HG03103 (cell line): Measurements from ENCODE around the gene INHBC.
"Not testable (repeated sequence)": the region's sequence is repeated elsewhere in the genome, so short reads cannot be mapped to it uniquely, and the experiment has no call there.

Source experiments
- ATAC-seq: cut with Tn5 transposase; IDR thresholded peaks from one replicate; pipeline ENCODE4 v1.9.1; 2021; ENCODE audit warnings: low read depth; ENCODE audit not compliant: unreplicated experiment

INHBC gene

DNA sequence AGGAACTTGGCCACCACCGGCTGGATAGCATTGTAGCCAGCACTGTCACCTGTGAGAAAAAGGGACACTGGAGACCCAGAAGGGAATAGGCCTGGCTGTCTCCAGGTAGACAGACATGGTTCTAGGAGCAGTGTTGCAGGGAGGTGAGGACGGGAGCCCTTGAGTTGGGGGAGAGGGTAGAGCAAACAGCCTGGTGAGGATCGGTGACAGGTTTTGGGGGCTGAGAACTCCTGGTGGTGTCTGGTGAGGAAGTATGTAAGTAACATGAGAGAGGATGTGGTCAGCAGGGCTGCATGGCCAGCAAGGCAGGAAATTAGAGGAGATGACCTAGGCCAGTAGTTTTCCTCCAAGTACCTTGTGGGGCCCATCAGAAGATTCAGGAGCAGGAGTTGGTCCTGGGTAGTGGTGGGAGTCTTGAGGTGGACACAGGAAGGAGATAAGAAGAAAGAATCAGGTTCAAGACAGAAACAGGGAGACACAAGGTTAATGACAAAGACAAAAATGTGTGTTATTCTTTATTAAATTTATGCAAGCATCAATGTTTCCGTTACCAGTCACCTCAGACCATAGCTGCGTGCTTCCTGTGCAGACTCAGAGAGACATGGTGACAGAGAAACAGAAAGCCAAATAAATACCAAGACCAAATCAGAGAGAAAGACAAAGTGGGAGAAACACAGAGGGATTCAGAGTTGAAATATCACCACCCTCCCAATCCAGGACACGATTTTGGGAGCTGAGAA is 45.0 kb downstream of the INHBC start, which contains the start of gene ARHGAP9:
TSS of gene ARHGAP9 (minus strand) at position 491 of the 740 bp plus-strand sequence. CDS start at position 31, 460 bp downstream.
- ATAC-seq: no peak

DNA sequence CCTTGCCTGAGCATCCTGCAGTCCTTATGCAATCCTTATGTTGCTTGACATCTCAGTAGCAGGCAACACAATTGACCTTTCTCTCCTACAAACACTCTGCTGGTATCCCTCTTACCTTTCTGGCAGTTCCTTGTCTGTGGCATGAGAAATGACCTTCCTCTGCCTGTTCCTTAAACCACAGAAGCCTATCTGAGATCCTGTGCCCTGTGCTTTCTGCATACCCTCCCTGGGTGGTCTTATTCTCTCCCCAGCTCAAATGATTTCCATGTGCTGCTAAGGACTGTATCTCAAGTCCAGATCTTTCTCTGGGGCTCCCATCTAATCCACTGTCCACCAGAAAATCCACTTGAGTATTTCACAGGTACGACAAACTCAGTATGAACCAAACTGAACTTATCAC is 47.1 kb downstream of the INHBC start:
- no peak for ATAC-seq

DNA sequence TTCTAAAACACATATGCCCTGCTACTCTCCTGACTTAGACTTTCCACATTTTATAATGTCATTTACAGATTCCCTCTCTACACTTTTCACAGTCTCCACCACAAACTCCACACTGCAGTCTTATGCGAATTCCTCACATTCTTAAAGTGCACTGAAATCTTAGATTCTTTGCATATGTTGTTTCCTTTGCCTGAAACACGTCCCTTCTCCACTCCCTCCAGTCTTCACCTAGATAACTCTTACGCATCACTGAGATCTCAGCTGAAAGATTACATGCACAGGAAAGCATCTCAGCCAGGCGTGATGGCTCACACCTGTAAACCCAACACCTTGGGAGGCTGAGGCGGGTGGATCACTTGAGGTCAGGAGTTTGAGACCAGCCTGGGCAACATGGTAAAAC is 48.9 kb downstream of the INHBC start:
- ATAC-seq: no peak

DNA sequence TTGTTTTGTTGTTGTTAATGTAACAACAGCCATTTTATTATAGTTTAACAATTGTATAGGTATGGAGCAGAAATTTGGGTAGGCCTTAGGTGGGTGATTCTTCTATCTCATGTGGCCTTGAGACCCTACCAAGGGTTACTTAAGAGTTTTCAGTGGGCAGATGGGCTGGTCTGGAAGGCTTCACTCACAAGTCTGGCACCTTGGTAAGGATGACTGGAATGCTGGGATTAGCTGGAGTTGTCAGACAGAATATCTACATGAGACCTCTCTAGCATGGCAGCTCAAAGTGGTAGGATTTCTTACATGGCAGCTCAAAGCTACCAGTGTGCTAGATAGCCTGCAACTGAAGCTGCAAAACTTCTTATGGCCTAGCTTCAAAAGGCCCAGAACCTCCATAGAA is 51.1 kb downstream of the INHBC start:
- ATAC-seq: no peak

DNA sequence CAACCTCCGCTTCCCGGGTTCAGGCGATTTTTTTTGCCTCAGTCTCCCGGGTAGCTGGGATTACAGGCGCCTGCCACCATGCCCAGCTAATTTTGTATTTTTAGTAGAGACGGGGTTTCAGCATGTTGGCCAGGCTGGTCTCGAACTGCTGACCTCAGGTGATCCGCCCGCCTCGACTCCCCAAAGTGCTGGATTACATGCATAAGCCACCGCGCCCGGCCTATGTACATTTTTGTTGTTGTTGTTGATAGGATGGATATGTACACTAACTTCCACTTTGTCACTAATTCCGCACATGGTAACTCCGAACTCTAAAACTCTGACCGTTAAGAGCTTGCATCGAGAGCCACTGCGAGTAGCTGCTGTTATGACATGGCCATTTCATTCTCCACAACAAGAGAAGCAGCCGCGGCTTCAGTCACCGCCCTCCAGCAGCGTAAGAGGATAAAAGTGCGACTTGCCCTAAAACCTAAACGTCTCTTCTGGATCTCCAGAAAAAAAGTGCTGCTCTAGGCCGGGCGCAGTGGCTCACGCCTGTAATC is 52.5 kb downstream of the INHBC start:
- ATAC-seq: no peak

DNA sequence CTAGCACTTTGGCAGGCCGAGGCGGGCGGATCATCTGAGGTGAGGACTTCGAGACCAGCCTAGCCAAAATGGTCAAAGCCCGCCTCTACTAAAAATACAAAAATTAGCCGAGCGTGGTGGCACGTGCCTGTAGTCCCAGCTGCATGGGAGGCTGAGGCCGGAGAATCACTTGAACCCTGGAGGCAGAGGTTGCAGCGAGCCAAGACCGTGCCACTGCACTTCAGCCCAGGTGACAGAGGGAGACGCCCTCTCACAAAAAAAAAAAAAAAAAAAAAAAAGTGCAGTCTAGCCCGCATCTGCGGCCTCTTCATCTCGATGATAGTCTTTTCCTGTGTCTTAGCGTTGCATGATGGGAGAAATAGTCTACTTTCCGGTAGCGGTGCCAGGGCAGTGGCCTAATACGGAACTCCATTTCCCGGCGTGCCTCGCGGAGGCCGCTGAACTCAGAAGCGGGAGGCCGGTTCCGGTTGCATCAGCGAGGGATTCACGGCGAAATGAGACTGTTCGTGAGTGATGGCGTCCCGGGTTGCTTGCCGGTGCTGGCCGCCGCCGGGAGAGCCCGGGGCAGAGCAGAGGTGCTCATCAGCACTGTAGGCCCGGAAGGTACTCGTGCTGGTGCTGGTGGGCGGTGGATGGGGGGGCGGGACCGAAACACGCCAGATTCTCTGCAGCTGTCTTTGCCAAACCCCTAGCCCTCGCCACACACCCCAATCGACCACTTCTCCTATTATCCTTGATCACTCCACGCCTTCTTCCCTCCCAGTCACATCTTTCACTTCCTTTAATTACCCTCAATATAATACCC is 53.2 kb downstream of the INHBC start, which contains the start of gene MARS1:
TSS of gene MARS1 (plus strand) at position 472 of the 805 bp plus-strand sequence. CDS start at position 495, 23 bp downstream.
- ATAC-seq: peak; percentile 97

DNA sequence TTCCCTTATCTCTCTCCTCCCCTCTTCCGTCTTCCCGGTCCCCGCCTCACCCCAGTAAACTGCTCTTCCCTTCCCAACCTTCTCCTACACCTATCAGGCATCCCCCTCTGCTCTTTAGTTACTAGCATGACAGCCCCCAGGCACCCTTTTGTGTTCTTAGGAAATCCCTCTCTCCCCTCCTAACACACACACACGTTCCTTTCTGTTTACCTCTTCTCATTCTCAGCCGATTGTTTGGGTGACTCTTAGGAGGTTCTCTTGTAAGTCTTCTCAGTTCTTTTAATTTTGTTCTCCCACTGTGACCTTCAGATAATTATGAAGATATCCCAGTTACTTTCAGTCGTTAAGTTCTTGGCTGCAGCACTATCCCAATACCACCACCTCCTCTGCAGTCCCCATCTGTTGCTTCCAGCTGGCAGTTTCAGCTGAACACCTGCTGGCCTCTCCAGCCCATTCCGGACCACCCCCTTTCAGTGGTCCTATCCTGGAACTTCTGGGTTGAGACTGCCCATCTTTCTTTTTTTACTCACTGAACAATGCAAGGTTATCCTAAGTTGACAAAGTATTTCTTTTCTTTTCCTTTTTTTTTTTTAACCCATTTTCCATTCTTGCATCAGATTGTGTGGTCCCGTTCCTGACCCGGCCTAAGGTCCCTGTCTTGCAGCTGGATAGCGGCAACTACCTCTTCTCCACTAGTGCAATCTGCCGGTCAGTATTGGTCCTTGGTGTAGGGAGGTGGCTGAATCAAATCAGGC is 54.0 kb downstream of the INHBC start:
- no peak for ATAC-seq

DNA sequence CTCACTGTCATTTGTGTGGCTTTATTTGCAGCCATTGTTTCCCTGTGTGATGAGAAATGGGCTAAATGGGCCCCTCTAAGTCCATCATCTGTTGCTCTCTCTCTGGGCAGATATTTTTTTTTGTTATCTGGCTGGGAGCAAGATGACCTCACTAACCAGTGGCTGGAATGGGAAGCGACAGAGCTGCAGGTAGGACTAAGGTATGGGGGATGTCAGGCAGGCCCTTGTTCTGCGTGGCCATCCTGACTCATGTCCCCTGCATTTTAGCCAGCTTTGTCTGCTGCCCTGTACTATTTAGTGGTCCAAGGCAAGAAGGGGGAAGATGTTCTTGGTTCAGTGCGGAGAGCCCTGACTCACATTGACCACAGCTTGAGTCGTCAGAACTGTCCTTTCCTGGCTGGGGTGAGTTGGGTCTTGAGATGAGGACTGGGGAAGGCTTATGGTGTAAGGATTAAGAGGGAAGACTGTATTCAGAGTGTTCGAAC is 54.6 kb downstream of the INHBC start:
- no peak for ATAC-seq

DNA sequence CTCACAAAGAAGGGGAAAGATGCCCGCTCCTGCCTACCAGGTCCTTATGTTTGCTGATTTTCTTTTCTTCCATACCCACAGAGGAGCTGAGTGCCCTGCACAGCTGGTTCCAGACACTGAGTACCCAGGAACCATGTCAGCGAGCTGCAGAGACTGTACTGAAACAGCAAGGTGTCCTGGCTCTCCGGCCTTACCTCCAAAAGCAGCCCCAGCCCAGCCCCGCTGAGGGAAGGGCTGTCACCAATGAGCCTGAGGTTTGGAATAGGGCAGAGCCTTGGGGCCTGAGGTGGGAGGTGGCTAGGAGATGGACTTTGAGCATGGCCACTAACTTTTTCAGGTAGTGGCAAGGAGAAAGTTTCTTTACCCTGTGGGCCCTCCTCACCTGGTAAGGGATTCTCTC is 55.5 kb downstream of the INHBC start:
- ATAC-seq: no peak

DNA sequence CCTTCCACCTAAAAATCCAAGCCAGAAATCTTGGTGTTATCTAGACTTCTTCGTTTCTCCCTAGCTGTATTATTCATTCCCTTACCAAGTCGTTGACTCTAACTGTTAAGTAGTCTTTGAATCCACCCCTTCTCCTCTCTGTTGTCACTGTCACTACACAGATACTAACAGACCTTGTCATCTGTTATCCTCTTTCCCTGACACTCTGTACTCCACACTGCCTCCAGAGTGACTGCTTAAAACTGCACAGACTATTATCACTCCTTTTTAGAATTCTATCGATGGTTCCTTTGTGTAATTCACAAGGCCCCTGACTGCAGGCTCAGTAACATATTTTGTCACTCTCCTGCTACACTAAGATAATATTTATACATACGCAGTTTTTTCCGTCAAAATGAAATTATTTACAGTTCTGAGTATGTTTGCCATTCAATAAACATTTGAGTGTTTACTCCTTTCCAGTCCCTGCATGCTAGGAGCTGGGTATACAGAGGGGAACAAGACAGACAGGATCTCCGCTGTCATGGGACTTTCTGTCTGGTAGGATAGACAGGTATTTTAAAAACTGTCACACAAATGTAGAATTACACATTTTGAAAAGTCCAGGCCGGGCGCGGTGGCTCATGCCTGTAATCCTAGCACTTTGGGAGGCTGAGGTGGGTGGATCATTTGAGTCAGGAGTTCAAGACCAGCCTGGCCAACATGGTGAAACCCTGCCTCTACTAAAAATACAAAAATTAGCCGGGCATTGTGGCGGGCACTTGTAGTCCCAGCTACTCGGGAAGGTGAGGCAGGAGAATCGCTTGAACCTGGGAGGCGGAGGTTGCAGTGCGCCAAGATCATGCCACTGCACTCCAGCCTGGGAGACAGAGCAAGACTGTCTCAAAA is 57.1 kb downstream of the INHBC start:
- no peak for ATAC-seq

DNA sequence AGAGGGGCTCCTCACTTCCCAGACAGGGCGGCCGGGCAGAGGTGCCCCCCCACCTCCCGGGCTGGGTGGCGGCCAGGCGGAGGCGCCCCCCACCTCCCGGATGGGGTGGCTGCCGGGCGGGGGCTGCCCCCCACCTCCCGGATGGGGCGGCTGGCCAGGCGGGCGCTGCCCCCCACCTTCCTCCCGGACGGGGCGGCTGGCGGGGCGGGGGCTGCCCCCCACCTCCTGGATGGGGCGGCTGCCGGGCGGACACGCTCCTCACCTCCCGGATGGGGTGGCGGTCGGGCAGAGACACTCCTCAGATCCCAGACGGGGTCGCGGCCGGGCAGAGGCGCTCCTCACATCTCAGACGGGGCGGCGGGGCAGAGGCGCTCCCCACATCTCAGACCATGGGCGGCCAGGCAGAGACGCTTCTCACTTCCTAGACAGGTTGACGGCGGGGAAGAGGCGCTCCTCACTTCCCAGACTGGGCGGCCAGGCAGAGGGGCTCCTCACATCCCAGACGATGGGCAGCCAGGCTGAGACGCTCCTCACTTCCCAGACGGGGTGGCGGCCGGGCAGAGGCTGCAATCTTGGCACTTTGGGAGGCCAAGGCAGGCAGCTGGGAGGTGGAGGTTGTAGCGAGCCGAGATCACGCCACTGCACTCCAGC is 60.6 kb downstream of the INHBC start:
- not testable (repeated sequence) for ATAC-seq

DNA sequence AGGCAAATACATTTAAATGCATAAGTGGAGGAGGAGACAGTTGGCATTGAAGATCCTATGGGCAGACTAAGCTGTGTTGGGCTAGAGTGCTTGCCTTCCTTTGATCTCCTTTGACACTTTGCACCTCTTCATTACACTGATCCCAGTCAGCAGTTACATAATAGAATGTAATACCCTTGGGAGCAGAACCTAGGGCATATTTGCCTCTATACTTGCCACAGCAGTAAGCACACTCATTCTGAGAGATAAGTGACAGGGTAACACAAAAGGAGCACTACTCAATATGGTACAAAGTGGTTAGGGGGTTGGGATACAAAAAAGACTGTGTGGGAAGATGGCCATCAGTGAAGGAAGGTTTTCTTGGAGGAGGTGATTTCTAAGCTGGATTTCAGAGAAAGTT is 62.2 kb downstream of the INHBC start:
- ATAC-seq: no peak

DNA sequence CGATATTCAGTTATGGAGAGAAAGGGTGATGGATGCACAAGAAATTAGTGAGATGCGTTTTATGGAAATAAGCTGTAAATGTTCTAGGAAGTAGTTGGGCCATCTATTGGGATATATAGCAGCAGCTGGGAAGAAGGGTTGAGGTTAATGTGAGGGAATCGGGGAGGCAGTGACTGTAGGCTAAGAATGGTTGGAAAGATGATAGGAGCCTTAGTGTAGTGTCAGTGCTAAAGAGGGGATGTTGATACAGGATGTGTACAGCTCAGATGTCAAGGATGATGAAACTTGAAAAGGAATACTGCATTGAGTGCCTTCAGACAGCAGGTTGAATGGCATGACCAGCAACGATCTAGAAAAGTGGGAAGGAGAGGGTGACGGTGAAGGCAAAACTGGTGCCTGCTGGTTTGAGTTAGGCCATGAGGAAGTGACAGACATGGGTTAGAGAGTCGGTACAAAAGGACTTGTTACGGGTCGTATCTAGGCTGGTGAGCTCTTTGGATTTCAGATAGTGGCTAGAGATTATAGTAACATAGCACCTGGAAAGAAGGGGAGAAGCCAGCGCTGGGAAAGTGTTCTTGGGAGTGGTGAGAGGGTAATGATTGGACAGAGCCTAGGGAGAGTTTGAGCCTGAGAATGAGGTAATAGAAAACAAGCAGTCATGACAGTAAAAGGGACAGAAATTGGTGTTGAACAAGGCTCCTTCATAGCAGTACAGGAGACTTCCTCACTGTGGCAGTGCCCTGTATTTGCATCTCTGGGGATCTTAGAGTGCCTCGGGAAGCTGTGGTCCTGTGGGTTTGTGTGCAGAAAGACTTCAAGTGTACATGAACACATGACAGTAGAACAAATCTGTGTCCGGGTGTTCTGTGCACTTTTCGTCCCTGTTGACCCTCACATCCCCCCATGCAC is 62.9 kb downstream of the INHBC start:
- no peak for ATAC-seq

DNA sequence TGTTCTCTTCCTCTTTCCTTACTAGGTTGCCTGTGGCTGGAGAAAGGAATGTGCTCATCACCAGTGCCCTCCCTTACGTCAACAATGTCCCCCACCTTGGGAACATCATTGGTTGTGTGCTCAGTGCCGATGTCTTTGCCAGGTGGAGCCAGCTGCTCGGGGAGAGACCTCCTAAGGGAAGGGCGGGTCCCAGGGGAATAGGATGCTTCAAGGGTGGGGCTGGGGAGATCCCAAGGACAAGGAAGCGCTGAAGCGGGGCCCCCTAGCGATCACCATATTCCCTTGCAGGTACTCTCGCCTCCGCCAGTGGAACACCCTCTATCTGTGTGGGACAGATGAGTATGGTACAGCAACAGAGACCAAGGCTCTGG is 63.5 kb downstream of the INHBC start:
- ATAC-seq: no peak

DNA sequence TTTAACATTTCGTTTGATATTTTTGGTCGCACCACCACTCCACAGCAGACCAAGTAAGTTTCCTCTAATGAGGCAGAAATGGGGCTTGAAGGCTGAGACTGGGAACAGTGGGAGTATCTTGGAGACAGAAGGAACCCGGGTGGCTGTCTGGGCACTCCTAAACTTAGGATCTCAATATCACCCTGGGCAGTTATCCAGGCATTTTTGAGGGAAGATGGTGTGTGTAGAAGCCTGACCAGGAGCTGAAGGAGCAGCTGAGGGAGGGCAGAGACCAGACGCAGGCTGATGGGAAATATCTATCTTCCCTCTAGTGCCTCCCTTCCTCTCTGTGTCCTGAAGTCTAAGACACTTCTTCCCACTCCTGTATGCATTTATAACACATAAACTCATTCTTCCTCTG is 64.0 kb downstream of the INHBC start:
- no peak for ATAC-seq

DNA sequence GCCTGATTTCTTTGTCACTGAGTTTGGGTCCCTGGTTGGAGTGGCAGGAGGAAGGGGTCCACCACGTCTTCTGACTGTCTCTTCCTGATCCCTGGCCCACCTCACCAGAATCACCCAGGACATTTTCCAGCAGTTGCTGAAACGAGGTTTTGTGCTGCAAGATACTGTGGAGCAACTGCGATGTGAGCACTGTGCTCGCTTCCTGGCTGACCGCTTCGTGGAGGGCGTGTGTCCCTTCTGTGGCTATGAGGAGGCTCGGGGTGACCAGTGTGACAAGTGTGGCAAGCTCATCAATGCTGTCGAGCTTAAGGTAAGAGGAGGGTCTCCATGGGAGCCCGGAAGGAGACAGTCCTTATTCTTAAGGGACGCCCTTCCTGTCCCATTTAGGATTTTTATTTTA is 65.6 kb downstream of the INHBC start:
- no peak for ATAC-seq
